NCI-H2196 treated with DMSO at 0.1 percent for 48 hours (cell line): Measurements from ENCODE around the gene CDK6.
"Not testable (repeated sequence)": the region's sequence is repeated elsewhere in the genome, so short reads cannot be mapped to it uniquely, and the experiment has no call there.

Source experiments
- DNase-seq: peaks from one replicate; lab custom pipeline; 2025; ENCODE audit not compliant: unreplicated experiment; lab: John Stamatoyannopoulos, UW

CDK6 gene

GRCh38 chr7:92604517-92604916 lies 231.9 kb downstream of the CDK6 start:
- not testable (repeated sequence) for DNase-seq

GRCh38 chr7:92603089-92603445 lies 233.3 kb downstream of the CDK6 start:
- DNase-seq = no peak

- DNase-seq = no peak
These were observed 233.9 kb downstream of the CDK6 start for GRCh38 chr7:92602352-92603088.

- no peak for DNase-seq
These were observed 237.9 kb downstream of the CDK6 start for GRCh38 chr7:92598310-92598981.

- no peak for DNase-seq
These were observed 241.1 kb downstream of the CDK6 start for GRCh38 chr7:92595281-92595680.

- no peak for DNase-seq
These were observed 241.6 kb downstream of the CDK6 start for GRCh38 chr7:92594746-92595145.

GRCh38 chr7:92590711-92591310 lies 245.6 kb downstream of the CDK6 start:
- no peak for DNase-seq

GRCh38 chr7:92589056-92589455 lies 247.3 kb downstream of the CDK6 start:
- DNase-seq = no peak

GRCh38 chr7:92588561-92588960 lies 247.8 kb downstream of the CDK6 start:
- DNase-seq = no peak

- no peak for DNase-seq
These were observed 249.5 kb downstream of the CDK6 start for GRCh38 chr7:92586841-92587240.

- DNase-seq = no peak
These were observed 250.0 kb downstream of the CDK6 start for GRCh38 chr7:92586403-92586802.

GRCh38 chr7:92584953-92585352 lies 251.4 kb downstream of the CDK6 start:
- peak; percentile 61 for DNase-seq

- no peak for DNase-seq
These were observed 253.4 kb downstream of the CDK6 start for GRCh38 chr7:92582948-92583347.

- DNase-seq = no peak
These were observed 260.1 kb downstream of the CDK6 start for GRCh38 chr7:92576296-92576695.

GRCh38 chr7:92569137-92569536 lies 267.2 kb downstream of the CDK6 start:
- no peak for DNase-seq

GRCh38 chr7:92567460-92567859 lies 268.9 kb downstream of the CDK6 start:
- DNase-seq = no peak

GRCh38 chr7:92563345-92563744 lies 273.0 kb downstream of the CDK6 start:
- no peak for DNase-seq

- no peak for DNase-seq
These were observed 275.8 kb downstream of the CDK6 start for GRCh38 chr7:92560602-92561001.

- DNase-seq = no peak
These were observed 278.5 kb downstream of the CDK6 start for GRCh38 chr7:92557808-92558362.

- DNase-seq = no peak
These were observed 279.1 kb downstream of the CDK6 start for GRCh38 chr7:92557249-92557648.
